IPS-NIHi7 (cell line): Measurements from ENCODE around the gene KIF5A.

Experiments used
- DNase-seq: peaks from one replicate; pipeline ENCODE4 v3.0.0; 2012; ENCODE audit warnings: mixed read lengths; ENCODE audit errors: extremely low spot score

KIF5A gene

DNA sequence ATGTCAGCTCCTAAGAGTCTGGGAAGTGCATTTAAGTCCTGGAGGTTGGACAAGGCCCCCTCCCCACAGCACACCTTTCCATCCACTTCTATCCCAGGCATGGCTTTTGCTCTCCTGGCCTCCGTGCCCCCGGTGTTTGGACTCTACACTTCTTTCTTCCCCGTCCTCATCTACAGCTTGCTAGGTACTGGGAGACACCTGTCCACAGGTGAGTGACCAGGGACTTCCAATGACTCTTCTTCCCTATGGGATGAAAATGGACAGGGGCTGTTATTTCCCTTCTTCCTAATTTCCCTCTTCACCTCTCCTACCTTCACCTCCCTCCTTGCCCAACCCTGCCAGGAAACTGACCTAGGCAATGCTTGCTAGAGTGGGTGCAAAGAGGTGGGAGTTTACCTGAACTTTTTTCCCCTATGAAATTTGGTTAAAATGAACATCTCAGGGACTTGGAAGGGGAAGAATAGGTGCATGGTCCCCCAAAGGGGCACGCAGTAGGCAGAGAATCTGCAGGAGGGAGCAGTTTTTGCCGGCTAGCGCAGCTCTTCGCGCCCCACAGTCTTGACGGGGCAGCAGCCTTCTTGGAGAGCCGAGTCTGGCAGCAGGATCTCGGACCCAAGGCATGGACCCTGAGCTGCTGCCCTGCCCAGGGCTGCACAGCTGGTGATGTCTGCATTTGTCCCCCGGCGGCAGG is 70.5 kb downstream of the KIF5A start:
- no peak for DNase-seq

DNA sequence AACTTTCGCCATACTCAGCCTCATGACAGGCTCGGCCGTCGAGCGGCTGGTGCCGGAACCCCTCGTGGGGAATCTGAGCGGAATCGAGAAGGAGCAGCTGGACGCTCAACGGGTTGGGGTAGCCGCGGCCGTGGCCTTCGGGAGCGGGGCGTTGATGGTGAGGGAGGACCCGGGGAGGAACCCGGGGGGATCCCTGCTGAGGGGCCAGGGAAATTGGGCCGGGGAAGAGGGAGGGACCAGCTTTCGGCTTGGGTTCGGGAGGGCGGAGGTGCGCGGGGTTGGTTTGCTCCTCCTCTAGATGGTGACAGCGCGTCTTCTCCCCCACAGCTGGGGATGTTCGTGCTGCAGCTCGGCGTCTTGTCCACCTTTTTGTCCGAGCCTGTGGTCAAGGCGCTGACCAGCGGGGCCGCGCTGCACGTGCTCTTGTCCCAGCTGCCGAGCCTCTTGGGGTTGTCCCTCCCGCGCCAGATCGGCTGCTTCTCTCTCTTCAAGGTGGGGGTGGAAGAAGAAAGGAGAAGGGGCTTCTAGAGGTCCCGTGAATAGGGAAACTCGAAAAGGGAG is 71.2 kb downstream of the KIF5A start:
- DNase-seq: peak; percentile 45

DNA sequence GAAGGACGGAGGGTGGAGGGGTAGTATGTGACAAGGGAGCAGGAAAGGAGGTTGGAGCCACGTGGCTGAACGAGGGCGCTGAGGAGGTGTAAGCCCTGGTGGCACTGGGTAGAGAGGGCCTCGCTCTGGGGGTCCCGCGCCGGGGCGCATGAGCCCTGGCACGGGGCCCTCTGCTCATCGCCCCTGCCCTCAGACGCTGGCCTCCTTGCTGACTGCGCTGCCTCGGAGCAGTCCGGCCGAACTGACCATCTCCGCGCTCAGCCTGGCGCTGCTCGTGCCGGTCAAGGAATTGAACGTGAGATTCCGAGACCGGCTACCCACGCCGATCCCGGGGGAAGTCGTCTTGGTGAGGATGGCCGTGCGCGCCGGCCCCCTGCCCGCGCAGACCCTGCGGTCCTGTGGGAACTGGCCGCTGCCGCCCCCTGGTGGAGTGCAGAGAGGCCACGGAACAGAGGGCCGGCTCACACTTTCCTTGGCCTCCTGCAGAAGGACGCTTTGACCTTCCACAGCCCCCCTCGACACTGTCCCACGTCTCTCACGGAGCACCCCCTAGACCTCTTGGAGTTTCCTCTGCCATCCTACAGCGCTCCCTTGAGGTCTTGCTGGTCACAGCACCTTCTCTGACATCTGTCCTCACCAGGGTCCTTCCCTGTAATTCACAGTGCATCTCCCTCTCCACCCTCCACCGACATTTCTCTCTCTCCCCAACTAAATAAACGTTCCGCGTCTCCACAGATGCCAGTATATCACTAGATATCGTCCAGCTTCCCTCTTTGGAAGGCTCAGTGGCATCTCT is 71.9 kb downstream of the KIF5A start:
- peak; percentile 82 for DNase-seq

DNA sequence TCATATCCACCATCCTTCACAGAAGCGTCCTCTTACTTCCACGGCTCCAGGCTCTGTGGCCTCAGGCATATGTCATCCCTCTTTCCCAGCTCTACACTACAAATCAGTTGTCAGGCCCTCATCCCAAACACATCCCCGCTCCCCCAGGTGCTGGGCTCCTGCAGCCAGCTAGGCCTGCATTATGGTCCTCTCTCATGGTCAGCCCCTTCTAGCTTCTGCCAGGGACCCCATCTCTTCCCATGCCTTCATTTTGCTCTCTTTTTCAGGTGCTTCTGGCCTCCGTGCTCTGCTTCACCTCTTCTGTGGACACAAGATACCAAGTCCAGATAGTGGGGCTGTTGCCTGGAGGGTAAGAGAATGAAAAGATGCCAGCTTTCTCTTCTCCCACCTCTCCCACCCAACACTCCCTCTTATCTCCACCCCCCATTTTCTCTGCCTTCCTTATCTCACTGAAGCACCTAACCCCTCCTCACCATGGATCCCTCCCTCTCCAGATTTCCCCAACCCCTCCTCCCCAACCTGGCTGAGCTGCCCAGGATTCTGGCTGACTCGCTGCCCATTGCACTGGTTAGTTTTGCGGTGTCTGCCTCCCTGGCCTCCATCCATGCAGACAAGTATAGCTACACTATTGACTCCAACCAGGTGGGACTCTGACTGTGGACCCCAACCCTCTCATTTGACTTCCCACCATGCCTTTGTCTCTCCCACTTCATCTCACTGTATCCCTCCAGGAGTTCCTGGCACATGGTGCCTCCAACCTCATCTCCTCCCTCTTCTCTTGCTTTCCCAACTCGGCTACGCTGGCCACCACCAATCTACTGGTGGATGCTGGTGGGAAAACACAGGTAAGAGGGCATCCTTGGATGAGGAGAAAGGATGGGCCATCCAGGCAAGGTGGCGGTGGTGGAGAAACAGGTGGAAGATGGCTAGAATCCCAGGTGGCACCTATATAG is 72.7 kb downstream of the KIF5A start:
- DNase-seq: no peak

DNA sequence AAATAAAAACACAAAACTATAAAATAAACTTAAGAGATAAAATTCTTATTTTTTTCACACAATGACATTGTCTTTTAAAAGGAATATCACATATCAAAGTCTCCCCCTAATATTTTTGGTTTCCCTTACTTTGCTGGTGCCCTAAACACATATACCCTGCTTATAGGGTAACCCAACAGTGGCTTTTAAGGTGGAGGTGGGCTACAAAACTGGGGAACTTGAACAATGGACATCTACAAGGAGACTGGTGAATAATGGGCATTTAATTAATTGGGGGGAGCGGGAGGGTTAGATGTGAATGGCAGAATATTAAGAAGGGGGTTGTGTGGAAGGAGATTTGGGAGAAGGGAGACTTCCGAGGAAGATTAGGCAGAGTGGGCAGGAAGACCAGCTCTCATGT is 73.5 kb downstream of the KIF5A start:
- DNase-seq: no peak

DNA sequence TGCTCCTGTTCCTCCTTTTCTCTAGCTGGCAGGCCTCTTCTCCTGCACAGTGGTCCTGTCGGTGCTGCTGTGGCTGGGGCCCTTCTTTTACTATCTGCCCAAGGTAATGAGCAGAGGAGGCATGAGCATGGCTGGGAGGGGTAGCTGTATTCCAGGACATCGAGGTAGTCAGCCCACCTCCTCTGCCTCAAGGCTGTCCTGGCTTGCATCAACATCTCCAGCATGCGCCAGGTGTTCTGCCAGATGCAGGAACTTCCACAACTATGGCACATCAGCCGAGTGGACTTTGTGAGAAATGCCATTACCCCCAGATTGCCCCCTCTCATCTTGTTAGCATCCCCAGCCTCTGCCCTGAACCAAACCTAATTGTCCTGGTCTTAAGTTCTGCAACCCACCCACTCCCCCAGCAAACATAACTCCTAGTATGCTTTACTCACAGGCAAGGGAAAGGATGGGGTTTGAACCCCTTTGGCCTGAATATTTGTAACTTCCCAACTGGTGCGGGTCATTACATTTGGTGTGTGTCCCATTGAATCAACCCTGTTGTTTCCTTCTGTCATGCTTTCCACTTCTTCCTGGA is 74.1 kb downstream of the KIF5A start:
- no peak for DNase-seq

DNA sequence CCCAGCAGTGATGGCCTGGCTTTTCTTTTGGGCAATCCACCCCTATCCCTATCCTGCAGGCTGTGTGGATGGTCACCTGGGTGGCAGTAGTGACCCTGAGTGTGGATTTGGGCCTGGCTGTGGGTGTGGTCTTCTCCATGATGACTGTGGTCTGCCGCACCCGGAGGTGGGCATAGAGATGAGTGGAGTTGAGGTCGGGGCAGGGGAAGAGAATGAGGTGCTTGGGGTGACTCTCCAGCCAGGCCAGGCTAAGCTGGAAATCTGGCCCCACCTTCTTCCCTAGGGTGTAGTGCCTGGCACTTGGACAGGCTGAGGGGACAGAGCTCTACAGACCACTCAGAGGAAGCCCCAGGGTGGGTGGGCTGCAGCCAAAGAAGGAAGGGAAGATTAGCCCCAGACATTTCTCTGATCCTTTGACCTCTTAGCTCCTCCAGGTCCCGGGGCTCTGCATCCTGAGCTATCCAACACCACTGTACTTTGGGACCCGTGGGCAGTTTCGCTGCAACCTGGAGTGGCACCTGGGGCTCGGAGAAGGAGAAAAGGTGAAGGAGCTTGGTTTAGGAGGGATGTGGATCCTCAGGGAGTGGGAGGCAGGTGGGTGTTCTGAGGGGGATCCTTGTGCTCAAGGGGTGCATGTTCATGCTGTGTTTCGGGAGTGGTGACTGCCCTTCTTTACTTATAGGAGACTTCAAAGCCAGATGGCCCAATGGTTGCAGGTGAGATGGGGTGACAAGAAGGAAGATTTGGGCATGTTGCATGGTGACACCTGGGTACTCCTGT is 74.8 kb downstream of the KIF5A start:
- no peak for DNase-seq

DNA sequence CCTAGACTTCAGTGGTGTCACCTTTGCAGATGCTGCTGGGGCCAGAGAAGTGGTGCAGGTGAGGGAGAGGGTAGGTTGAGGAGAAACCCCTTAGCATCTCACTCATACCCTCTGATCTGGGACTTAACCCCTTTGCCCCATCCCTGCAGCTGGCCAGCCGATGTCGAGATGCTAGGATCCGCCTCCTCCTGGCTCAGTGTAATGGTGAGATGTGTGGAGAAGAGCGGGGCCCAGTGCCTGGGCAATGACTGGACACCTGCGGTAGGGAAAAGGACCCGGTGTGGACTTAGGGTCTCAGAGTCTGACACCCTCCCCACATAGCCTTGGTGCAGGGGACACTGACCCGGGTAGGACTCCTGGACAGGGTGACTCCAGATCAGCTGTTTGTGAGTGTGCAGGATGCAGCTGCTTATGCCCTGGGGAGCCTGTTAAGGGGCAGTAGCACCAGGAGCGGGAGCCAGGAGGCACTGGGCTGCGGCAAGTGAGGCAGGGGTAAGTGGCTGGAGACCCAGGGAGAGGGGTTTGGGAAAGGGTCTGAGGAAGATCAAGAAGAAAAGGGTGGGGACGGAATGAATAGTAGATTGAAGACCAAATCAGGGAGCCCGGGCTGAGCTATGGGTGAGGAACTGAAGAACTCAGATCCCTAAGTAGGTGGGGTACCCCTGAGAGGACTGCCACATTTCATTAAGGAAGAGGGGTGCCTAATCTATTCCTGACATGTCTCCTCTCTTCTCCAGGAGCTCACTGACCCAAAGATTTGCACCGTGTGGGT is 75.6 kb downstream of the KIF5A start:
- no peak for DNase-seq

DNA sequence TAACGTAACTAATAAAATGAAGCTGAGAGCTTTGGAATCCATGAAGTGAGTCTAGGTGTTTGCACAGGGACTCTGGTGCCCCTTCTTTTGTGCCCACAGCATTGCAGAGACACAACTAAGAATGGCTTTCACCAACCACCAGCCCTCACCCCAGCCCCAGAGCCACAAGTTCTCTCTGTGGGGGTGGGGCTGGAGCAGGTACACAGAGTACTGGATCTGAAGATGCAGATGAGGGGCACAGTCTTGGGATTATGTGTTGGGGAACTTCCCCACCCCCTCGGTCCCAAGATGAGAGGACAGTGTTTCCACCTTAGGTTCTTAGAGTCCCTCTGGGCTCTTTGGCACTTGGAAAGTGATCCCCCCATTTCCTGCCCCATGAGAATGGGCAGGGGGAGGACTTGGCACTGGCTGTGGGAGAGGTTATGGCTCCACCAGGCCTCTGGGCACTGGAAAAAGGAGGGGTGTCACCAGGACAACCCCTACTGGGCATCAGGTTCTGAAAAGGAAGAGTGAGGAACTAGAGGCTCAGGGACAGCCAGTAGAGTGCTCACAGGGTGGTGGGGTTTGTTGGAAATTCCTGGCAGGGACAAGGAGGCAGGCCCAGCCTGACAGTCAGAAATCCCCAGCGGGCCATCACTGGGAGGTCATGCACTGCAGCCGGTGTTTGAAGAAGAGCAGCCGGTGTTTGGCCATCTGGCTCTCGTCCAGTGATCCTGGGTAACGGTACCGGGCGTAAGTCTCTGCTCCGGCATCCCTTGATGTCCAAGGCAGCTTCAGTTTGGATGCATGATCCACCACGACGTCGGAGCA is 76.5 kb downstream of the KIF5A start:
- DNase-seq: no peak

DNA sequence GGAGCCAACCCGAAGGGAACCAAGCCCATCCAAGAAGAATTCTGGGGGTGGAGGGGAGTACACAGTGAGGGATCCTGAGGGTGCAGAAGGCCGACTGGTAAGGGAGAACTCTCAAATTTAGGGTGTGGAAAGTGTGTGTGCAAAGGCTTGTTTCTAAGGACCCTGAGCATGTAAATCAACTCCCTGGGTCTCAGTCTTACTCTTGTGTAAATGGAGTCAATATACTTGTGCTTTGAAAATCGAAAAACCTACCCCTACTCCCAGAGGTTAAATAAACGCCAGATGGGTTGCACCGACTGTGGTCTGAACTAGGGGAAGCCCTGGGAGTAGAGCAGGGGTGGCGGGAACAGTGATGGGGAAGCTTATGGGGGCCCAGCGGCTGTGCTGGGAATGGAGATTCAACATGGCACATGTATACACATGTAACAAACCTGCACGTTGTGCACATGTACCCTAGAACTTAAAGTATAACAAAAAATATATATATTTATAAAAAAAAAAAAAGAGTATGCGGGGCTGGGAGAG is 77.1 kb downstream of the KIF5A start:
- DNase-seq: no peak

DNA sequence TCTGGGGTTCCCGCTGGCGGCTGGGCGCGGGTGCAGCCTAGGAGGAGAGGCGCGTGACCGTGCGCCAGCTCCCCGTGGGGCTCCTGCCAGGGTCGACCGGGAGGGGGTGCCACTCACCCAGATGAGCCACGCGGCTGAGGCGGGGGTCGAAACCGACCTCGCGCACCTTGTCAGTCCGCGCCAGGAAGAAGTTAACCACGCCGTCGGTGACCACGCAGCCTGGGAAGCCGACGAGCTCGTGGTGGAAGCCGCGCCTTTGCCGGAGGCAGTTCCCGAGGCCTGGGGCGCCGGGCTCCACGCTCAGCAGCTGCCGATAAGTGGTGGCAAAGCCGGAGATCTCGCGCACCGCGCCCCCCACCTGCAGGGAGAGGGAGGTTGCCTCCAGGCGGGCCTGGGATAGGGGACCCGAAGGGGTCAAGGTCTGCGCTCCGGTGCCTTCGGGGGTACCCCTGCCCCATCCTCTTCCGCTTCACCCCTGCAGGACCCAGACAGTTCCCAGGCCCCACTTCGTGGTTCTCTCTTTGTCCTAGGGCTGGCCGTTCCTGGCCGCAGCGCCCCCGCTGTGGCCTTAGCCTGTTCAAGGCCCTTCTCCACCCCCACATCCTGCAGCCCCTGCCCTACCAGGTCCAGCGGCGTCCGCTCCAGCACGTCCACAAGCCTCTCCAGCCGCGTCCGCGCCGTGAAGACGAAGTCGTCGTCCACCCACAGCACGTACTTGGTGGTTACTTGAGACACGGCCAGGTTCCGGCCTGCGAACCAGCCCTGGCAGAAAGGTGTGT is 77.8 kb downstream of the KIF5A start:
- DNase-seq: peak; percentile 33

DNA sequence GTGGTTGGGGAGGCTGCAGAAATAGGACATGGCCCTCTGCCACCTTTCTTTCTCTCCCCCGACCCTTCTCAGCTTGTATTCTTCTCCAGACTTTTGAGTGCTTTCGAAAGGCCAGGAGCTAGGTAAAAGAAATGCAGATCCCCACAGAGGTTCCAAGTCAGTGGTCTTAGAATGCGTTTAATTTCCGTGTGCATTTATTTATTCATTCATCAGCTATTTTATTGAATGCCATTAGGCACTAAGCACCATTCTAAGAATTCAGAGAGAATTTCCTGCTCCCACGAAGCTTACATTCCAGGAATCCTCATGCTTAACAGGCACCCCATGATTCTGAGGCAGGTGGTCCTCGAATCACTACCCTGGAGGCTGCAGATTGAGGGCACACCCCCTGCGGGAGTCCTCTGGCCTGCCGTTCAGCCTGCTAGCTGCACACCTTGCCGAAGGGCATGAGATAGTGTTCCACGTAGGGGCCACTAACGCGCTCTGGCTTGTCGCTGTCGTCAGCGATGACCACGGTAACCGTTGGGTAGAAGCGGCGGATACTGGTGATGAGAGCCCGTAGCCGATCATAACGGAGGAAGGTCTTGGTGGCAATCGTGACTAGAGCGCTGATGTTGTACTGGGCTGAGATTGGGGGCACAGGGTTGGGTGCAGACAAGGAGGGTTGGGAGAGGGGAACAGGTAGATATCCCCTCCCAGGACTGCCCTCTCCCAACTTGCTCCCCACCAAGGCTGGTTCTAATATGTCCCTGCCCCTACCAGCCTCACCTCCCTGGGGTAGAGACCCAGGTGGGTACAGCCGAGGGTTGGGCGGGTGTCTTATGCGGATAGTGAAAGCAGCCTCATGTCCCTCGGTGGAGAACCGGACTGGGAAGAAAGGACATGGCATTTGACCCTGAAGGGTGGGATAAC is 78.7 kb downstream of the KIF5A start:
- DNase-seq: no peak

DNA sequence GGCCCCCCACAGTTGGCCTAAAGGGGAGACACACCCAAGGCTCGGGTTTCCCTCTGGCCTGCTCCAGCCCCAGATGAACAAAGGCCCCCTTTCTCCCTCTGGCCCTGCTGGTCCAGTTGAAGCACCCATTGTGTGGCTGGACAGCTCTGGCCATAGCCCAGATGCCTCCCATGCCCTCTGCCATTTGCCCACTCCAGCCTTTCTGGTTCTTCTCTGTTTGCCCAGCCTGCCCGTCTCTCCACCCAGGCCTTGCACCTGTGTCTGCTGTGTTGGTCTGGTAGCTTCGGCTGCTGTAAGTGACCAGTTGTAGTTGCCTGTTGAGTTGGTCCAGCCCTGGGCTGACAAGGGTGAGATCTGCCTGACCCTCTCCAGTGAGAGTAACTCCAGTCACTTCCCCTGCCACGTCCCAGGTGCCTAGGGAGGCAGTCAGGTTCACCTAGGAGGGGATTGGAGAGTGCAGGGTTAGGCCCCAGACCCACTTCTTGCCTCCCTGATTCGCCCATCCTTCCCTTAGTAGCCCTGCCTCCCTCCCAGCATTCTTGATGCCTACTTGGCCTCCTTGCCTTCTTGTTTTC is 80.1 kb downstream of the KIF5A start:
- no peak for DNase-seq

DNA sequence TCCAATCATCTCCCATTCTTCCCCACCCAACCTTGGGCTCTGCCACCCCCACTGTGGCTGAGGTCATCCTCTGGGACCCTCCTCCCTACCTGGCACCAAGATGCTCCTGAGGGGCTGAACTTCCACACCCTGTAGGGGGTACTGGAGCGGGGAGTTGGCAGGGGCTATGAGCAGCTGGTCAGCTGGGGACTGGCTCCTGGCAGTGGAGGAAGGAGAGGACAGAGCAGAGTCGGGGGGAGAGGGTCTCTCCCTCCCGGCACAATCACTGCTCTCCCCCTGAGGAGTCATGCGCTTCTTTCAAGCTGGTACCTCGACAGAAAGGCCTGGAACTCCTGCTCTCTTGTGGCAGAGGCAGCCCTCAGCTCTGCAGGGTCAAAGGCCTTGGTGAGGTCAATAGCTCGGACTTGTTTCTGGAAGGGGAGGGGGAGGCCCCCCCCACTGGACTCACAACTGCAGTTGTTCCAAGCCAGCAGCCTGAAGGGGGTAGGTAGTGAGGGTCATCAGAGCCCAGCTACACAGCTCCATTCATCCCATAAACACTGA is 81.1 kb downstream of the KIF5A start:
- peak; percentile 5 for DNase-seq

DNA sequence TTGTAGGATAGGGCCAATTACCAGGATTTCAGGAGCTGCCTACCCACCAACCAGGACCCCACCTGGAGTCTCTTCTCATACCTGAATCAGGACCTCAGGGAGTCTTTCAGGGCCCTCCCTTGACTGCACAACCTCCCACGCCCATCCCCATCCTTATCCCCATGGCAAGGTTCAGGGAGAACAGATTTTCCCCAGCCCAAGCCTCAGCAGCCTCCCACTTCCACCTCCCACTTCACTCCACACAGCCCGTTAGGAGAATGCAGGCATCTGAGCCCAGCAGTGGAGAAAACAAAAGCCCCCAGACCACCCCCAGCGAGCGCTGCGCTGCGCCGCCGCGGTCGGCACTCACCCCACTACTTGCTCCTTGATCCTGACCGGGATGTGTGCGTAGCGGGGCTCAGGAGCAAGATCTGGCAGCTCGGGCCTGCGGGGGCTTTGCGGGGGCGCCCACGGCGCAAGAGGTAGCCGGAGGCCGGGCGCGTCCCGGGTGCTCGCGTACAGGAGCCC is 81.8 kb downstream of the KIF5A start:
- peak; percentile 8 for DNase-seq
